Loucy (cell line): ENCODE data around the gene PHLDB1.
"Not testable (repeated sequence)": the region's sequence is repeated elsewhere in the genome, so short reads cannot be mapped to it uniquely, and the experiment has no call there.

Experiments used
- H2AFZ ChIP-seq: fragments of 200-600 bp; sonication (generic); 2 replicates; pipeline ENCODE4 v1.6.0; 2016; ENCODE audit warnings: antibody characterized with exemption, mild to moderate bottlenecking, low read length, moderate library complexity
- H3F3A ChIP-seq: fragments of 200-600 bp; 2 replicates; pipeline ENCODE4 v1.6.0; 2016; ENCODE audit warnings: antibody characterized with exemption, low read depth, mild to moderate bottlenecking
- H3K27me3 ChIP-seq: fragments of 200-600 bp; sonication (generic); 2 replicates; pipeline ENCODE4 v1.6.1; 2014; ENCODE audit warnings: low read length, mild to moderate bottlenecking; ENCODE audit not compliant: insufficient read depth, poor library complexity, severe bottlenecking
- H3K36me3 ChIP-seq: fragments of 200-600 bp; sonication (generic); 2 replicates; pipeline ENCODE4 v1.6.1; 2016; ENCODE audit warnings: low read length; ENCODE audit not compliant: insufficient read depth
- H3K4me1 ChIP-seq: fragments of 200-600 bp; sonication (generic); 2 replicates; pipeline ENCODE4 v1.5.1; 2014; ENCODE audit warnings: low read length, mild to moderate bottlenecking; ENCODE audit not compliant: insufficient read depth, poor library complexity, severe bottlenecking
- H3K4me2 ChIP-seq: fragments of 200-600 bp; sonication (generic); 2 replicates; pipeline ENCODE4 v1.6.0; 2014; ENCODE audit warnings: antibody characterized with exemption, low read length, low read depth, mild to moderate bottlenecking; ENCODE audit not compliant: poor library complexity, severe bottlenecking
- H3K4me3 ChIP-seq: fragments of 200-600 bp; sonication (generic); 2 replicates; pipeline ENCODE4 v1.5.1; 2014; ENCODE audit warnings: low read length, mild to moderate bottlenecking, mixed read lengths; ENCODE audit not compliant: poor library complexity, severe bottlenecking
- H3K79me2 ChIP-seq: fragments of 200-600 bp; sonication (generic); 2 replicates; pipeline ENCODE4 v1.6.1; 2014; ENCODE audit warnings: low read length; ENCODE audit not compliant: insufficient read depth
- H3K9ac ChIP-seq: fragments of 200-600 bp; sonication (generic); 2 replicates; pipeline ENCODE4 v1.6.0; 2014; ENCODE audit warnings: mild to moderate bottlenecking, low read depth, low read length, moderate library complexity; ENCODE audit not compliant: poor library complexity, severe bottlenecking
- H3K9me2 ChIP-seq: fragments of 200-600 bp; sonication (generic); replicated peaks from 2 replicates; pipeline ENCODE4 v1.6.1; 2016; ENCODE audit warnings: low read depth, low read length, mixed read lengths
- H3K9me3 ChIP-seq: fragments of 200-600 bp; sonication (generic); 2 replicates; pipeline ENCODE4 v1.6.1; 2014; ENCODE audit warnings: mild to moderate bottlenecking, antibody characterized with exemption, low read length, low read depth; ENCODE audit not compliant: insufficient read depth
- H4K20me1 ChIP-seq: fragments of 200-600 bp; sonication (generic); 2 replicates; pipeline ENCODE4 v1.6.0; 2014; ENCODE audit warnings: antibody characterized with exemption, low read length, mild to moderate bottlenecking; ENCODE audit not compliant: insufficient read depth, poor library complexity, severe bottlenecking
- EZH2phosphoT487 ChIP-seq: fragments of 200-600 bp; IDR thresholded peaks from 2 replicates; pipeline ENCODE4 v1.6.1; 2018; ENCODE audit warnings: antibody characterized with exemption, mild to moderate bottlenecking, moderate library complexity, borderline replicate concordance
- TF ChIP-seq, protein P1 (sequence below): fragments of 200-600 bp; sonication (generic); conservative IDR thresholded peaks from 2 replicates; pipeline ENCODE4 v1.5.1; 2014; ENCODE audit warnings: mild to moderate bottlenecking, antibody characterized with exemption, low read length

Gene PHLDB1

DNA sequence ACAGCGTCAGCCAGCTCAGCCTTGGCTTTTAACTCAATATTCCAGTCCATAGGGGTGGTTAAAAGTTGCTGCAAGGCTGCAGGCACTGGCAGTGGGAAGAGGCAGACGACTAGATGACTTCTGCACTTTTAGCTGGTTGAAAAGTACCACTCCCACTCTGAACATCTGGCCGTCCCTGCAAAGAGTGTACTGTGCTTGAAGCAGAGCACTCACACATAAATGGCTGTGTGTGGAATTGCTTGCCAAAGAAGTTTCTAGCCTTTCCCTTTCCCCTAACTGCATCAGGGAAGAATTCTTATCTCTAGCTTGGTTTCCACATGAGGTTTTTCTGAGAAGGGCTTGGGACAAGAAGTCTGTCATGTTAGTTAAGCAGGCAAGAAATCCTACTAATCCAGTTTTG is 5.1 kb upstream of the PHLDB1 start:
- Histone ChIP-seq H3K79me2 (no peaks in the 10 kb centered on the region), H3F3A (no peaks in the 10 kb centered on the region), H3K9me3 (no peaks in the 10 kb centered on the region), H3K4me3 (no peak overlapping the region), H3K9me2 (no peaks in the 10 kb centered on the region), H4K20me1 (no peaks in the 10 kb centered on the region), H3K36me3 (peaks cover 41% of the 10 kb centered on the region; the same call in 1 of the 2 replicates), H3K4me2 (no peak overlapping the region), H3K27me3 (no peaks in the 10 kb centered on the region), H3K4me1 (no peaks in the 10 kb centered on the region), H3K9ac (no peak overlapping the region), H2AFZ (no peak overlapping the region)
- TF ChIP-seq EZH2phosphoT487, result no peak
- TF ChIP-seq, protein P1, sequence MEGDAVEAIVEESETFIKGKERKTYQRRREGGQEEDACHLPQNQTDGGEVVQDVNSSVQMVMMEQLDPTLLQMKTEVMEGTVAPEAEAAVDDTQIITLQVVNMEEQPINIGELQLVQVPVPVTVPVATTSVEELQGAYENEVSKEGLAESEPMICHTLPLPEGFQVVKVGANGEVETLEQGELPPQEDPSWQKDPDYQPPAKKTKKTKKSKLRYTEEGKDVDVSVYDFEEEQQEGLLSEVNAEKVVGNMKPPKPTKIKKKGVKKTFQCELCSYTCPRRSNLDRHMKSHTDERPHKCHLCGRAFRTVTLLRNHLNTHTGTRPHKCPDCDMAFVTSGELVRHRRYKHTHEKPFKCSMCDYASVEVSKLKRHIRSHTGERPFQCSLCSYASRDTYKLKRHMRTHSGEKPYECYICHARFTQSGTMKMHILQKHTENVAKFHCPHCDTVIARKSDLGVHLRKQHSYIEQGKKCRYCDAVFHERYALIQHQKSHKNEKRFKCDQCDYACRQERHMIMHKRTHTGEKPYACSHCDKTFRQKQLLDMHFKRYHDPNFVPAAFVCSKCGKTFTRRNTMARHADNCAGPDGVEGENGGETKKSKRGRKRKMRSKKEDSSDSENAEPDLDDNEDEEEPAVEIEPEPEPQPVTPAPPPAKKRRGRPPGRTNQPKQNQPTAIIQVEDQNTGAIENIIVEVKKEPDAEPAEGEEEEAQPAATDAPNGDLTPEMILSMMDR, result no peak

GRCh38 chr11:118603709-118604108 is 3.7 kb upstream of the PHLDB1 start:
- not testable (repeated sequence) for H3K9me3 ChIP-seq, H3K27me3 ChIP-seq, H2AFZ ChIP-seq, H3K9ac ChIP-seq, H3K4me2 ChIP-seq, H3K4me1 ChIP-seq, H3K79me2 ChIP-seq, H3K9me2 ChIP-seq, H3K4me3 ChIP-seq, H4K20me1 ChIP-seq, H3F3A ChIP-seq
- H3K36me3 ChIP-seq, result peaks cover 28% of the 10 kb centered on the region; the same call in 1 of the 2 replicates

- no peaks in the 10 kb centered on the region for H3K79me2 ChIP-seq
- peaks cover 25% of the 10 kb centered on the region; the same call in 1 of the 2 replicates for H3K36me3 ChIP-seq
- H2AFZ ChIP-seq, result no peak overlapping the region
- H3K9me2 ChIP-seq, result no peaks in the 10 kb centered on the region
- H3K9me3 ChIP-seq, result no peaks in the 10 kb centered on the region
- no peaks in the 10 kb centered on the region for H4K20me1 ChIP-seq
- no peaks in the 10 kb centered on the region for H3K4me1 ChIP-seq
- H3K4me2 ChIP-seq, result no peak overlapping the region
- no peaks in the 10 kb centered on the region for H3F3A ChIP-seq
- H3K9ac ChIP-seq, result no peak overlapping the region
- no peak overlapping the region for H3K4me3 ChIP-seq
- H3K27me3 ChIP-seq, result peaks cover 16% of the 10 kb centered on the region
- TF ChIP-seq, protein P1, result no peak
- TF ChIP-seq EZH2phosphoT487, result no peak
Measured at GRCh38 chr11:118604566-118604965, 2.8 kb upstream of the PHLDB1 start.

DNA sequence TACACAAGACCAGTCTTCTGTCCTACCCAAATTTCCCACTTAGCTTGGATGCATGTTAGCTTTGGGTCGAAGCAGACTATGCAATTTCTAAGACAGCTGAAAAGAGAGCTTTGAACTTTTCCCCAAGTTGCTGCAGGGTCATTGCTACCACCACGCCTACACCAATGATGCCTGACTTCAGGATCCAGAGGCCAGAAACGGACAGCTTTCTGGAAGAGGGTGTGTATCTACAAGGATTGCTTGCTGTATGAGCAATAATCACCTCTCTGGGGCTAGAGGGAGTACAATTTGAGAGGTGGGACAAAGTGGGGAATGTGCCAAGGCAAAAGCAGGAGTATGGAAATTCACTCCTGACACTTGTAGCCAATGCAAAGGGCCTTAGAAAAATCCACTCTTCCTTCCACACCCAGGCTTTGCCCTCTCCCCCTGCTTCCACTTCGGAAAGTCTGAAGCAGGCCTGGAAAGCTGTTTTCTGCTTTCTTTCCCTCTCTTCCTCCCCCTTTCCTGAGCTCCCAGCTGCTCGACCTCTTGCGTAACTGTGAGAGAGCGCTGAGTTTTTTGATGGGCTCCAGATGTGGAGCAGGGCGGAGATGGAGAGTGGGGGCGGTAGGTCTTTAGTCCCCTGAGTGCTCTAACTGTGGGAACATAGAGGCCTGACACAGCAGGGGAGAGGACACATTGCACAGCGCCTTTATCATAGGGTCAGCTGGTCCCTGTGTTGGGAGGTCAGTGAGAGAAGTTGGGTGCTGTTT is 2.1 kb upstream of the PHLDB1 start:
- Histone ChIP-seq H3K4me1 (no peaks in the 10 kb centered on the region), H2AFZ (no peak overlapping the region), H4K20me1 (no peaks in the 10 kb centered on the region), H3K9ac (no peak overlapping the region), H3K4me2 (no peak overlapping the region), H3K79me2 (no peaks in the 10 kb centered on the region), H3F3A (no peaks in the 10 kb centered on the region), H3K9me3 (no peaks in the 10 kb centered on the region), H3K36me3 (peaks cover 18% of the 10 kb centered on the region; the same call in 1 of the 2 replicates), H3K27me3 (peaks cover 23% of the 10 kb centered on the region), H3K4me3 (no peak overlapping the region), H3K9me2 (no peaks in the 10 kb centered on the region)
- TF ChIP-seq, protein P1, result no peak
- no peak for TF ChIP-seq EZH2phosphoT487
